MM.1S (cell line): ENCODE measurements around the gene RALGAPA2.

Experiments used
- EZH2 ChIP-seq: fragments of 300-600 bp; sonication (generic); optimal IDR thresholded peaks from 2 replicates; pipeline ENCODE3; 2017; ENCODE audit warnings: low read depth, mild to moderate bottlenecking, antibody characterized with exemption, low read length, mixed read lengths
- TF ChIP-seq, protein P1 (sequence below): fragments of 300-600 bp; sonication (generic); IDR thresholded peaks from 2 replicates; pipeline ENCODE4 v1.5.1; 2016; ENCODE audit warnings: antibody characterized with exemption, low read length, mixed read lengths

DNA sequence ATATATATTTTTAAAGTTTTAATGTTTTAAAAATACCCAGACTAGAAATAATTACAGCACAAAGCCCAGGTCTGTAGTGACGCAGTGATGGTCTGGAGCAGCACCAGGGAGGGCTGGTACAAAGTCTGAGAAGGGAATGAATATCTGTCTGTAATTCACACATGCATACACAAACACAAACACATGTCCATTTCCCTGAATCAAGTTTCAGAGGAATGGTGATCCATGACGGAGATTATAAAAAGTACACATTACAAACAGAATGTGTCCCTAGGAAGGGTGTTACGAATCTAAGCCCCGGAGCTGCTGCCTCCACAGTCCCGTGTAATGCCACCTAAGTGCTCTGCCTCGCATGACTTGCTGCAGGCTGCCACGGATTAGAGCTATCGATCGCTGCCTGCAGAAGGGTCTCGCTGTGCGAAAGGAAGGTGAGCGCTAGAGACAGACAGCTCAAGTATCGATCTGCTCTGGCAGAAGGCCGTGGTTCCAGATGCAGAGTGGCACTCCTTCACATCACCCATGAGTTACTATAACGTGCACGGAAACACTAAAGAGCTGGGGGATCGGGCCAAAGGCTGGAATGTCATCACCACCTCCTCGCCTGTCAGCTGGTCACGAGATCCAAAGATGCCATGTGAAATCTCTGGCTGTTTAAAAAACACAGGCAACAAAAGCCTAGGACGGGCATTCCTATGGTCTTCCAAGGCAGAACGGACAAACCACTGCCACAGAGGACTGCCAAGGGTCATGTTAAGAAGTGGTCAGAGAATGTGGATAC, 257.4 kb downstream of the RALGAPA2 start:
- TF ChIP-seq EZH2: no peak
- TF ChIP-seq, protein P1, sequence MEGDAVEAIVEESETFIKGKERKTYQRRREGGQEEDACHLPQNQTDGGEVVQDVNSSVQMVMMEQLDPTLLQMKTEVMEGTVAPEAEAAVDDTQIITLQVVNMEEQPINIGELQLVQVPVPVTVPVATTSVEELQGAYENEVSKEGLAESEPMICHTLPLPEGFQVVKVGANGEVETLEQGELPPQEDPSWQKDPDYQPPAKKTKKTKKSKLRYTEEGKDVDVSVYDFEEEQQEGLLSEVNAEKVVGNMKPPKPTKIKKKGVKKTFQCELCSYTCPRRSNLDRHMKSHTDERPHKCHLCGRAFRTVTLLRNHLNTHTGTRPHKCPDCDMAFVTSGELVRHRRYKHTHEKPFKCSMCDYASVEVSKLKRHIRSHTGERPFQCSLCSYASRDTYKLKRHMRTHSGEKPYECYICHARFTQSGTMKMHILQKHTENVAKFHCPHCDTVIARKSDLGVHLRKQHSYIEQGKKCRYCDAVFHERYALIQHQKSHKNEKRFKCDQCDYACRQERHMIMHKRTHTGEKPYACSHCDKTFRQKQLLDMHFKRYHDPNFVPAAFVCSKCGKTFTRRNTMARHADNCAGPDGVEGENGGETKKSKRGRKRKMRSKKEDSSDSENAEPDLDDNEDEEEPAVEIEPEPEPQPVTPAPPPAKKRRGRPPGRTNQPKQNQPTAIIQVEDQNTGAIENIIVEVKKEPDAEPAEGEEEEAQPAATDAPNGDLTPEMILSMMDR: no peak
